Retinal pigment epithelial cell (primary cell): ENCODE data around the gene PTF1A.
A peak's percentile ranks its signal among the peaks of the same experiment; 100 is the strongest.

Source experiments
- DNase-seq: peaks from one replicate; pipeline ENCODE4 v3.0.0-alpha.2; 2010; ENCODE audit warnings: low read depth
- H3K4me3 ChIP-seq: 2 replicates; pipeline ENCODE4 v1.5.1; 2011; ENCODE audit warnings: mild to moderate bottlenecking, low read length, control low read depth, moderate library complexity
- TF ChIP-seq, protein P1 (sequence below): conservative IDR thresholded peaks from 2 replicates; pipeline ENCODE4 v1.5.1; 2011; ENCODE audit warnings: low read depth, low read length, control low read depth, inconsistent platforms

The PTF1A gene

GRCh38 chr10:23151071-23151470 lies 41.0 kb upstream of the PTF1A start:
- H3K4me3 ChIP-seq, result no peak overlapping the region
- TF ChIP-seq, protein P1, sequence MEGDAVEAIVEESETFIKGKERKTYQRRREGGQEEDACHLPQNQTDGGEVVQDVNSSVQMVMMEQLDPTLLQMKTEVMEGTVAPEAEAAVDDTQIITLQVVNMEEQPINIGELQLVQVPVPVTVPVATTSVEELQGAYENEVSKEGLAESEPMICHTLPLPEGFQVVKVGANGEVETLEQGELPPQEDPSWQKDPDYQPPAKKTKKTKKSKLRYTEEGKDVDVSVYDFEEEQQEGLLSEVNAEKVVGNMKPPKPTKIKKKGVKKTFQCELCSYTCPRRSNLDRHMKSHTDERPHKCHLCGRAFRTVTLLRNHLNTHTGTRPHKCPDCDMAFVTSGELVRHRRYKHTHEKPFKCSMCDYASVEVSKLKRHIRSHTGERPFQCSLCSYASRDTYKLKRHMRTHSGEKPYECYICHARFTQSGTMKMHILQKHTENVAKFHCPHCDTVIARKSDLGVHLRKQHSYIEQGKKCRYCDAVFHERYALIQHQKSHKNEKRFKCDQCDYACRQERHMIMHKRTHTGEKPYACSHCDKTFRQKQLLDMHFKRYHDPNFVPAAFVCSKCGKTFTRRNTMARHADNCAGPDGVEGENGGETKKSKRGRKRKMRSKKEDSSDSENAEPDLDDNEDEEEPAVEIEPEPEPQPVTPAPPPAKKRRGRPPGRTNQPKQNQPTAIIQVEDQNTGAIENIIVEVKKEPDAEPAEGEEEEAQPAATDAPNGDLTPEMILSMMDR, result no peak
- no peak for DNase-seq

DNA sequence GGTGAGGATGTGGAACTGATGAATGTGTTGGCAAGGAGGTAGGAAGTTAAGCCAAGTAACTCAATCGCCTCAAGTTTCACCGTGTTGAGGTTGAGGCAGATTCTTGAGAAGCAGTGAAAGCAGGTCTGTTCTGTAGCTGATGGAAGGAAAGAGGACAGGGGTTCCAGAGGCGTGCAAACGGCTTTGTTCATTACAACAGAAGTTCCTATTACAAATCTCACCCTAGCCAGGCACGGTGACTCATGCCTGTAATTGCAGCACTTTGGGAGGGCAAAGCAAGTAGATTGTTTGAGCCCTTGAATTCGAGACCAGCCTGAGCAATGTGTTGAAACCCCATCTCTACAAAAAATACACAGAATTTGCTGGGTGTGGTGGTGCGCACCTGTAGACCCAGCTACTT lies 36.9 kb upstream of the PTF1A start:
- no peak overlapping the region for H3K4me3 ChIP-seq
- no peak for DNase-seq
- TF ChIP-seq, protein P1, result no peak

GRCh38 chr10:23156447-23157150 lies 35.5 kb upstream of the PTF1A start:
- no peak for DNase-seq
- TF ChIP-seq, protein P1, result no peak
- H3K4me3 ChIP-seq, result no peak overlapping the region

DNA sequence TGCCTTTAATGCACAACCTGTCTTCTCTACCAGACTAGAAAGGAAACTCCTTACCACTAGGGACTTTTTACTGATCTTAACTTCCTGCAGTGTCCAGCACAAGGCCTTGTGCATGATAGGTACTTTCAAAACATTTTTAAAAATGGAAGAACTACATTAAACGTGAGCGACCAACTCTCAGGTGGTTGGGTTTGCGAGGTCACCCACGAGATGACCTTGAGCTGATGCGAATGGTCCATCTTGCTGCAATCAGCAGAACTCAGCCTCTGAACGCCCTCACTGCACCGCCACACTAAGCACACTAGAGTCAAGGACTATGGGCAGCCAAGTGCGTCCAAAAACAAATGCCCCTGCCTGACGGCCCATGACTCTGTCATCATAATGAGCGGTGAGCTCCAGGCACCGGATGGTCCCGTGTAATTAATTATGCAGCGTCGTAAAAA lies 34.9 kb upstream of the PTF1A start:
- TF ChIP-seq, protein P1, result no peak
- H3K4me3 ChIP-seq, result no peak overlapping the region
- no peak for DNase-seq

DNA sequence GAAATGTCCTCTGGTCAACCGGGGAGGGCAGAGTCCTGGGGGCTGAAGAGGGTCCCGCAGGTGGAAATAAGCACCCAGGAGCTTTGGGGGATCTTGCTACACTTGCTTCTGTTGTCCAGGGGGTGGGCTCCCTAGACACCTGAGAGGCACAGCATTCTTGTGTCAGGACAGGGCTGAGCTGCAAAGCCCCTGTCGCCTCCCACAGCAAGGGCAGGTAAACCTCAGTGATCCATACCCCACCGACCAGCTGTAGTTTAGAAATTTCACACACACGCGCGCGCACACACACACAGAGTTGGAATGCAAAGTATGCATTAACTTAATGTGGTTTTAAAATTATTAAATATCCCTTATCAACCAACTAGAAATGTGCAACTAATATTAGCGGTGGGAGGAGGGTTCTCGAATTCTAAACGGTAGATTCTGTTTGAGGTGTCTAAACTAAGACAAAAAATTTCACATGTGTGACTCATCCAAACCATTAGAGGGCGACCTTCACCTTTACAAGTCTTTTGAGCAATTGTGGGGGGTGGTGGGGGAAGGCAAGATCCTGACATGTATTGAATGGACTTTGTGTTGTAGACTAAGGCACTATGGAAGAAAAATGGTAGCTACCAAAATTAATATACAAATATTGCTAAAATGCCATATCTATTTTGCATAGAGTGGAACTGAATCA lies 34.3 kb upstream of the PTF1A start:
- no peak overlapping the region for H3K4me3 ChIP-seq
- TF ChIP-seq, protein P1, result peak; percentile 55
- DNase-seq, result peak; percentile 7

DNA sequence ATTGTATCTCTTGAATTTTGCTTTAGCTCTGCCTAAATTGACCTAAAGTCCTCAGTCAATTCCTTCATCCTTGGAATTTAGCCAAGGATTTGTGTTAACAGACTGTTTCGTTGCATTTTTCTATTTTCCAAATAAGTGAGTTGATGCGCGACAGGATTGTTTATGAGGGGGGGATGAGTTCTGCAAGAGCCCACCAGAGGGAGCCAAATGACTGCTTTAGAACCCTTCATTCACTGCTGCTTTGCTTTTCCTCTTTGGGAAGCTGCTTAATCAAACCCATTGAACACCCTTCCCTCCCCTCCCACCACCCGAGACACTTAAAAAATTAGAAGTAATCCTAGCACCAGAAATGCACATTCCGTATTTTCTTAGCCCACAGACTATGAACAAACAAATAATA lies 33.7 kb upstream of the PTF1A start:
- no peak overlapping the region for H3K4me3 ChIP-seq
- TF ChIP-seq, protein P1, result peak; percentile 88
- peak; percentile 17 for DNase-seq
